ENCODE measurements around the gene RNF150.
"Not testable (repeated sequence)": the region's sequence is repeated elsewhere in the genome, so short reads cannot be mapped to it uniquely, and the experiment has no call there.

RNF150 gene

GRCh38 chr4:141065872-141066271, 67.4 kb downstream of the RNF150 start:
- no peaks in the 10 kb centered on the region for H3K36me3 ChIP-seq (ENCODE audit: control insufficient read depth, low read depth, low read length)
- H3K9ac ChIP-seq (ENCODE audit: low read length), result no peak overlapping the region

GRCh38 chr4:141062651-141063050, 70.6 kb downstream of the RNF150 start:
- Histone ChIP-seq H3K9ac (ENCODE audit: low read length) (no peak overlapping the region), H3K4me1 (ENCODE audit: control insufficient read depth, low read depth, low read length) (no peaks in the 10 kb centered on the region), H3K27ac (ENCODE audit: low read length) (no peak overlapping the region), H3K9me3 (ENCODE audit: control insufficient read depth, low read depth, low read length) (no peaks in the 10 kb centered on the region), H3K27me3 (ENCODE audit: control insufficient read depth, insufficient read depth, low read length) (no peaks in the 10 kb centered on the region), H3K4me3 (ENCODE audit: low read length) (no peak overlapping the region), H3K36me3 (ENCODE audit: control insufficient read depth, low read depth, low read length) (no peaks in the 10 kb centered on the region)

More at GRCh38 chr4:141065872-141066271, 67.4 kb downstream of the RNF150 start:
- H3K4me1 ChIP-seq (ENCODE audit: control insufficient read depth, low read depth, low read length), result no peaks in the 10 kb centered on the region
- H3K9me3 ChIP-seq (ENCODE audit: control insufficient read depth, low read depth, low read length), result no peaks in the 10 kb centered on the region
- no peak overlapping the region for H3K4me3 ChIP-seq (ENCODE audit: low read length)
- H3K27ac ChIP-seq (ENCODE audit: low read length), result no peak overlapping the region
- H3K27me3 ChIP-seq (ENCODE audit: control insufficient read depth, insufficient read depth, low read length), result no peaks in the 10 kb centered on the region

- no peak overlapping the region for H3K27ac ChIP-seq (ENCODE audit: low read length)
- no peaks in the 10 kb centered on the region for H3K9me3 ChIP-seq (ENCODE audit: control insufficient read depth, low read depth, low read length)
- no peak overlapping the region for H3K4me3 ChIP-seq (ENCODE audit: low read length)
- H3K36me3 ChIP-seq (ENCODE audit: control insufficient read depth, low read depth, low read length), result no peaks in the 10 kb centered on the region
- no peaks in the 10 kb centered on the region for H3K4me1 ChIP-seq (ENCODE audit: control insufficient read depth, low read depth, low read length)
- H3K27me3 ChIP-seq (ENCODE audit: control insufficient read depth, insufficient read depth, low read length), result no peaks in the 10 kb centered on the region
- H3K9ac ChIP-seq (ENCODE audit: low read length), result no peak overlapping the region
These were observed 74.4 kb downstream of the RNF150 start for GRCh38 chr4:141058591-141059512.

GRCh38 chr4:141057582-141057981, 75.7 kb downstream of the RNF150 start:
- H3K4me1 ChIP-seq (ENCODE audit: control insufficient read depth, low read depth, low read length), result no peaks in the 10 kb centered on the region
- no peak overlapping the region for H3K27ac ChIP-seq (ENCODE audit: low read length)
- no peaks in the 10 kb centered on the region for H3K9me3 ChIP-seq (ENCODE audit: control insufficient read depth, low read depth, low read length)
- H3K4me3 ChIP-seq (ENCODE audit: low read length), result no peak overlapping the region
- H3K36me3 ChIP-seq (ENCODE audit: control insufficient read depth, low read depth, low read length), result no peaks in the 10 kb centered on the region
- H3K27me3 ChIP-seq (ENCODE audit: control insufficient read depth, insufficient read depth, low read length), result no peaks in the 10 kb centered on the region
- no peak overlapping the region for H3K9ac ChIP-seq (ENCODE audit: low read length)

- H3K36me3 ChIP-seq (ENCODE audit: control insufficient read depth, low read depth, low read length), result no peaks in the 10 kb centered on the region
- H3K27me3 ChIP-seq (ENCODE audit: control insufficient read depth, insufficient read depth, low read length), result no peaks in the 10 kb centered on the region
- H3K27ac ChIP-seq (ENCODE audit: low read length), result no peak overlapping the region
- H3K4me1 ChIP-seq (ENCODE audit: control insufficient read depth, low read depth, low read length), result no peaks in the 10 kb centered on the region
- H3K4me3 ChIP-seq (ENCODE audit: low read length), result no peak overlapping the region
- H3K9ac ChIP-seq (ENCODE audit: low read length), result no peak overlapping the region
- peaks cover 5% of the 10 kb centered on the region for H3K9me3 ChIP-seq (ENCODE audit: control insufficient read depth, low read depth, low read length)
These were observed 76.8 kb downstream of the RNF150 start for GRCh38 chr4:141056473-141056872.

GRCh38 chr4:141054446-141054845, 78.8 kb downstream of the RNF150 start:
- Histone ChIP-seq H3K9me3 (ENCODE audit: control insufficient read depth, low read depth, low read length) (peaks cover 11% of the 10 kb centered on the region), H3K36me3 (ENCODE audit: control insufficient read depth, low read depth, low read length) (no peaks in the 10 kb centered on the region), H3K4me1 (ENCODE audit: control insufficient read depth, low read depth, low read length) (no peaks in the 10 kb centered on the region), H3K4me3 (ENCODE audit: low read length) (no peak overlapping the region), H3K9ac (ENCODE audit: low read length) (no peak overlapping the region), H3K27ac (ENCODE audit: low read length) (no peak overlapping the region), H3K27me3 (ENCODE audit: control insufficient read depth, insufficient read depth, low read length) (no peaks in the 10 kb centered on the region)

GRCh38 chr4:141050999-141051398, 82.3 kb downstream of the RNF150 start:
- H3K4me3 ChIP-seq (ENCODE audit: low read length); H3K9ac ChIP-seq (ENCODE audit: low read length); H3K36me3 ChIP-seq (ENCODE audit: control insufficient read depth, low read depth, low read length); H3K4me1 ChIP-seq (ENCODE audit: control insufficient read depth, low read depth, low read length); H3K27me3 ChIP-seq (ENCODE audit: control insufficient read depth, insufficient read depth, low read length); H3K27ac ChIP-seq (ENCODE audit: low read length): not testable (repeated sequence)
- peaks cover 11% of the 10 kb centered on the region for H3K9me3 ChIP-seq (ENCODE audit: control insufficient read depth, low read depth, low read length)

GRCh38 chr4:141047228-141047884, 85.9 kb downstream of the RNF150 start:
- Histone ChIP-seq H3K9ac (ENCODE audit: low read length) (no peak overlapping the region), H3K4me3 (ENCODE audit: low read length) (no peak overlapping the region), H3K4me1 (ENCODE audit: control insufficient read depth, low read depth, low read length) (no peaks in the 10 kb centered on the region), H3K27ac (ENCODE audit: low read length) (no peak overlapping the region), H3K36me3 (ENCODE audit: control insufficient read depth, low read depth, low read length) (no peaks in the 10 kb centered on the region), H3K27me3 (ENCODE audit: control insufficient read depth, insufficient read depth, low read length) (no peaks in the 10 kb centered on the region), H3K9me3 (ENCODE audit: control insufficient read depth, low read depth, low read length) (peaks cover 11% of the 10 kb centered on the region)

GRCh38 chr4:141046255-141046654, 87.0 kb downstream of the RNF150 start:
- Histone ChIP-seq H3K9me3 (ENCODE audit: control insufficient read depth, low read depth, low read length) (peaks cover 6% of the 10 kb centered on the region), H3K9ac (ENCODE audit: low read length) (no peak overlapping the region), H3K36me3 (ENCODE audit: control insufficient read depth, low read depth, low read length) (no peaks in the 10 kb centered on the region), H3K4me3 (ENCODE audit: low read length) (no peak overlapping the region), H3K27ac (ENCODE audit: low read length) (no peak overlapping the region), H3K4me1 (ENCODE audit: control insufficient read depth, low read depth, low read length) (no peaks in the 10 kb centered on the region), H3K27me3 (ENCODE audit: control insufficient read depth, insufficient read depth, low read length) (no peaks in the 10 kb centered on the region)

GRCh38 chr4:141045848-141046247, 87.4 kb downstream of the RNF150 start:
- H3K9me3 ChIP-seq (ENCODE audit: control insufficient read depth, low read depth, low read length), result peaks cover 4% of the 10 kb centered on the region
- H3K4me3 ChIP-seq (ENCODE audit: low read length), result no peak overlapping the region
- no peaks in the 10 kb centered on the region for H3K27me3 ChIP-seq (ENCODE audit: control insufficient read depth, insufficient read depth, low read length)
- no peak overlapping the region for H3K27ac ChIP-seq (ENCODE audit: low read length)
- no peaks in the 10 kb centered on the region for H3K36me3 ChIP-seq (ENCODE audit: control insufficient read depth, low read depth, low read length)
- H3K9ac ChIP-seq (ENCODE audit: low read length), result no peak overlapping the region
- H3K4me1 ChIP-seq (ENCODE audit: control insufficient read depth, low read depth, low read length), result no peaks in the 10 kb centered on the region

GRCh38 chr4:141041021-141041476, 92.2 kb downstream of the RNF150 start:
- Histone ChIP-seq H3K4me1 (ENCODE audit: control insufficient read depth, low read depth, low read length) (no peaks in the 10 kb centered on the region), H3K27ac (ENCODE audit: low read length) (no peak overlapping the region), H3K4me3 (ENCODE audit: low read length) (no peak overlapping the region), H3K9me3 (ENCODE audit: control insufficient read depth, low read depth, low read length) (no peaks in the 10 kb centered on the region), H3K27me3 (ENCODE audit: control insufficient read depth, insufficient read depth, low read length) (no peaks in the 10 kb centered on the region), H3K36me3 (ENCODE audit: control insufficient read depth, low read depth, low read length) (no peaks in the 10 kb centered on the region), H3K9ac (ENCODE audit: low read length) (no peak overlapping the region)
